GM21447 (cell line): ENCODE measurements around the gene CD3G.
"Not testable (repeated sequence)": the region's sequence is repeated elsewhere in the genome, so short reads cannot be mapped to it uniquely, and the experiment has no call there.

Experiments
- ATAC-seq: cut with Tn5 transposase; IDR thresholded peaks from one replicate; pipeline ENCODE4 v1.9.1; 2021; ENCODE audit not compliant: unreplicated experiment

Gene CD3G

DNA sequence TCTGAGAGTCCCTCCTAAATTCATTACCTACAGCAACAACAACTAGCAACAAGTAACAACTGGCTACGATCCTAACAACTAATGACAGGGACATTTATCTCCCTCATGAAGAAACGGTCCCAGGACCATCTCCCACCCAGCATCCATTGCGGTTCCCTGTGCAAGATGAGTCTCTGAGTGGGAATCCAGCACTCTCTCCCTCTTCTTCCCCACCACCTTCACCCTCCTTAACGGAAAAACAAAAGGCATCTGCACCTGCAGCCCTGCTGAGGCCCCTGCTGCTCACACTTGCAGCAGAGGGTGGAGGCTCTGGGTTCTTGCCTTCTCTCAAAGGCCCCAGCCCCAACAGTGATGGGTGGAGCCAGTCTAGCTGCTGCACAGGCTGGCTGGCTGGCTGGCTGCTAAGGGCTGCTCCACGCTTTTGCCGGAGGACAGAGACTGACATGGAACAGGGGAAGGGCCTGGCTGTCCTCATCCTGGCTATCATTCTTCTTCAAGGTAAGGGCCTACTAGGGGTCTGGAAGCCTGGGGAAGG, at the start of gene CD3G:
CD3G (plus strand) TSS at position 364 of the 535 bp plus-strand sequence; CDS start at position 444, 80 bp downstream.
- ATAC-seq, result no peak

DNA sequence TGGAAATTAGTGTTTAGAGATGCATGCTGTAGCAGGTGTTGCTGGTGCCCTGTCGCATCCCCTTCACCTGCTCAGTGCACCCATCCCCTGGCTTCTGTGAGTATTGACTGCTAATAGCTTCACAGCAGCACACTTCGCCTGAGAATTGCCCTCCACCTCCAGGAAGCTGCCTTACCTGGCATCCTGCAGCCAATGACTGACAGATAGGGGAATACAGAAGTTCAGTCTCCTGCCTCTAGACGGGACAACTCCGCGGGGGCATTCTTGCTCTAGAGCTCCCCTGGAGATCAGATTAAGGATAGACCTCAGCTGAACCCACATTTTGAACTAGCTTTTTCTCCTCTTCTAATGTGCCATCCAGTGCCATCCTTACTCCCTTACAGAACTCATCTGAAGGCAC, 48.9 kb upstream of the CD3G start:
- no peak for ATAC-seq

DNA sequence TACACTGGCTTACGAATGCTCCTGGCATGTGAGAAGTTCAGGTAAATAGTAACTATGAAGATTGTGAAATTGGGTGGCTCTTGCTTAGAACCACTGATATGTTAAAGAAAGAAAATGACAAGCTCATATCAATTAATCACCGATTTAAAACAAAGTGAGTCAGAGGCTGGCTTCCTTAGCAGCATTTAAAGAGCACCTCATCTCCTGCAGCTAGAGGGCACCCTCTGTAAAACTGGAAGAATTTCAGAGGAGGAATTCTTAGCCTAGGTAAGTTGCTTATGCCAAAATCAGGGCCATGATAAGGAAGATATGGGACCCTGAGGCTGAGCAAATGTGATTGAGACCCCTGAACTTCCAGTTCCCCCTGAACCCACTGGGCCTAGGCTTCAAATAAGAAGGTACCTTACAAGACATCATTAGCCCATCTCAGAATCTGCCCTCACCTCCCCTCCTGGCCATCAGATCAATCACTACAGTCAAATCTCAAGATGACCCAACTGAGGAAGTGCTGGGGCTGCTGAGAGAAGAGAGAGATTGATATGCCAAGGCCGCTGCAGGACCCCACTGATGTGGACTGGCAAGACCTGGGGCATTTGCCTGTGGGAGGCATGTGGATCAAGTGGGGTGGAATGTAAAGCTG, 48.2 kb upstream of the CD3G start:
- ATAC-seq, result no peak

DNA sequence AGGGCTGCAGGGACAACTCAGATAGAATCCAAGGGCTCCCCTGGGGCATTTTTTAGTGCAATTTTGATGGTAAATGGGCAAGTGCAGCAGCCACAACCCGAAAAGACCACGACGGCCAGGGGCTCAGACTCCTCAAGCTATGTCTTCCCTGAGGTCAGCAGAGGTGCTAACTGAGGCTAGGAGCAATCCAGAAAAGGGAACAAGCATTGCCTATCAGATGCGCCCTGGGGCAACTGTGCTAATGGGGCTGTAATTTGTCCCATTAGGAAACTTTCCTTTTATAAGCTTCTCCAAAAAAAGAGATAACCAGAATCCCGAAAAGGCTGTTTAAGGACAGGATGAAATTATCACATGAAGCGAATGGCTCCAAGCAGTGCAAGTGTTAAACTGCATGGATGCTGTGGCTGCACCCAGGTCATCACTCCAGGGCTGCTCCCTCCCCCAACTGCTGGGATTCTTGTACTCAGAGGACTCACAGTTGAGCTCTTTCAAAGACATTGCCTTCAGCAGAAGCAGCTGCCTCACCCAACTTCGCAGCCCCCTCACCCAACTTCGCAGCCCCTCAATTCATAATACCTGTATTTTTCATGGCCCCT, 42.4 kb upstream of the CD3G start:
- no peak for ATAC-seq

DNA sequence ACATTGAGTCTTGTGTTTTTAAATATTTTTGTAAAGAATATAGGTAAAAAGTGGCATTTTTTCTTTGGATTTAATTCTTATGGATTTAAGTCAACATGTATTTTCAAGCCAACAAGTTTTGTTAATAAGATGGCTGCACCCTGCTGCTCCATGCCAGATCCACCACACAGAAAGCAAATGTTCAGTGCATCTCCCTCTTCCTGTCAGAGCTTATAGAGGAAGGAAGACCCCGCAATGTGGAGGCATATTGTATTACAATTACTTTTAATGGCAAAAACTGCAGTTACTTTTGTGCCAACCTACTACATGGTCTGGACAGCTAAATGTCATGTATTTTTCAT, 39.9 kb upstream of the CD3G start:
- no peak for ATAC-seq

DNA sequence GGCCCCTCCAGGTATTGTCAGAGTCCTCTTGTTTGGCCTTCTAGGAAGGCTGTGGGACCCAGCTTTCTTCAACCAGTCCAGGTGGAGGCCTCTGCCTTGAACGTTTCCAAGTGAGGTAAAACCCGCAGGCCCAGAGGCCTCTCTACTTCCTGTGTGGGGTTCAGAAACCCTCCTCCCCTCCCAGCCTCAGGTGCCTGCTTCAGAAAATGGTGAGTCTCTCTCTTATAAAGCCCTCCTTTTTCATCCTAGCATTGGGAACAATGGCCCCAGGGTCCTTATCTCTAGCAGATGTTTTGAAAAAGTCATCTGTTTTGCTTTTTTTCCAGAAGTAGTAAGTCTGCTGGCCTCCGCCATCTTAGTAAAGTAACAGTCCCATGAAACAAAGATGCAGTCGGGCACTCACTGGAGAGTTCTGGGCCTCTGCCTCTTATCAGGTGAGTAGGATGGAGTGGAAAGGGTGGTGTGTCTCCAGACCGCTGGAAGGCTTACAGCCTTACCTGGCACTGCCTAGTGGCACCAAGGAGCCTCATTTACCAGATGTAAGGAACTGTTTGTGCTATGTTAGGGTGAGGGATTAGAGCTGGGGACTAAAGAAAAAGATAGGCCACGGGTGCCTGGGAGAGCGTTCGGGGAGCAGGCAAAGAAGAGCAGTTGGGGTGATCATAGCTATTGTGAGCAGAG, 39.4 kb upstream of the CD3G start, which contains the start of gene CD3E:
CD3E (plus strand) TSS at position 163 of the 681 bp plus-strand sequence; CDS start at position 386, 223 bp downstream.
- ATAC-seq, result no peak

DNA sequence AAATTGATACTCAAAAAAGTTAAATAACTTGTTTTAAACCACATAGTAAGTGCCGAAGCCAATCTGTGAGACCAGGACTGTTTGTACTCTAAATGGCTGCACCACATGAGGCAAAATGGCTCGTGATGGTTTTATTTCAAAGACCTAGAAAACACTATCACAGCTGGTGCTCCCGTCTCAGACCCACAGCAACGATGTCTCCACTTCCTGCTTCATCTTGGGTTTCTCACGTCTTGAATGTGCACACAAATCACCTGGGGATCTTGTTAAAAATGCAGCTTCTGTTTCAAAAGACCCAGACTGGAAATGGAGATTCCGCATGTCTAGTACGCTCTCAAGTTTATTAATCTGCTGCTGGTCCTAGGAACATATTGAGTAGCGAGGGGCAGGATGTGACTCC, 38.4 kb upstream of the CD3G start:
- no peak for ATAC-seq

DNA sequence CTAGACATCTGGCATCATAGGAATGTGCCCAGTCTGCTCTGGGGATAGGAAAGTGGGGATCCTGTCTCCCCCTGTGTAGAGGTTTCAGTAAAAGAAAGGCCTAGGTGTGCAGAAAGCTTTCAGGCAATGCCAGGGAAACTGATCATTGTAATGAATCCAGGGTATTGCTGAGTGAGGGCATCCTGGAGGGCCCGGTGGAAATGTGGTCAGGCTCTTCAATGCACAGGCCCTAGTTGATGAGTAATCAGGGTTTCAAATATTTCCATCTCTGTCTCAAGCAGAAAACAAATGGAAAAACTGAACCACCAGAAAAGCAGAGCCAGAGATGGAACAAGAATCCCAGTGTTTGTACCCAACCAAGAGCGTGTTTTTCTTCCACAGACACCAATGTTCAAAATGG, 37.6 kb upstream of the CD3G start:
- no peak for ATAC-seq

DNA sequence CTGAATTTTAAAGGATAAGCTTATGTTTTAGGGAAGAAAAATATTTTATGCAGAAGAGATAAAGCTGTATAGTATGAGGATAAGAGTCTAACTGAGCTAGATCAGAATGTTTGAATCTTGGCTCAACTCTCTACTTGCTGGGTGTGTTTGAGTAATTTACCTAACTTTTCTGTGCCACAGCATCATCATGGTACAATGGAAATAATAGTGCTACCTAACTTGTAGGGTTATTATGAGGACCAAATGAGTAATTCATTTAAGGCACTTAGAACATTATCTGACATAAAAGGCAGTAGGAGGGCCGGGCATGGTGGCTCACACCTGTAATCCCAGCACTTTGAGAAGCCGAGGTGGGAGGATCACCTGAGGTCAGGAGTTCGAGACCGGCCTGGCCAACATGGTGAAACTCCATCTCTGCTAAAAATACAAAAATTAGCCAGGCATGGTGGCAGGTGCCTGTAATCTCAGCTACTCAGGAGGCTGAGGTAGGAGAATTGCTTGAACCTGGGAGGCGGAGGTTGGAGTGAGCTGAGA, 35.1 kb upstream of the CD3G start:
- not testable (repeated sequence) for ATAC-seq

DNA sequence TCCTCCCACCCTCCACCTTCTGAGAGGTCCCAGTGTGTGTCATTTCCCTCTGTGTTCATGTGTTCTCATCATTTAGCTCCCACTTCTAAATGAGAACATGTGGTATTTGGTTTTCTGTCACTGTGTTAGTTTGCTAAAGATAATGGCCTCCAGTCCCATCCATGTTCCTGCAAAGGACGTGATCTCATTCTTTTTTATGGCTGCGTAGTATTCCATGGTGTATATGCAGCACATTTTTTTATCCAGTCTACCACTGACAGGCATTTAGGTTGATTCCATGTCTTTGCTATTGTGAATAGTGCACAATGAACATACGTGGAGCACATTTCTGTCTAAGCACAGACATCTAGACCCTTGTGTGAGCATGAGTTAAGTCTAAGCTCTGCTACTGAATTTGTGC, 33.9 kb upstream of the CD3G start:
- ATAC-seq, result no peak

DNA sequence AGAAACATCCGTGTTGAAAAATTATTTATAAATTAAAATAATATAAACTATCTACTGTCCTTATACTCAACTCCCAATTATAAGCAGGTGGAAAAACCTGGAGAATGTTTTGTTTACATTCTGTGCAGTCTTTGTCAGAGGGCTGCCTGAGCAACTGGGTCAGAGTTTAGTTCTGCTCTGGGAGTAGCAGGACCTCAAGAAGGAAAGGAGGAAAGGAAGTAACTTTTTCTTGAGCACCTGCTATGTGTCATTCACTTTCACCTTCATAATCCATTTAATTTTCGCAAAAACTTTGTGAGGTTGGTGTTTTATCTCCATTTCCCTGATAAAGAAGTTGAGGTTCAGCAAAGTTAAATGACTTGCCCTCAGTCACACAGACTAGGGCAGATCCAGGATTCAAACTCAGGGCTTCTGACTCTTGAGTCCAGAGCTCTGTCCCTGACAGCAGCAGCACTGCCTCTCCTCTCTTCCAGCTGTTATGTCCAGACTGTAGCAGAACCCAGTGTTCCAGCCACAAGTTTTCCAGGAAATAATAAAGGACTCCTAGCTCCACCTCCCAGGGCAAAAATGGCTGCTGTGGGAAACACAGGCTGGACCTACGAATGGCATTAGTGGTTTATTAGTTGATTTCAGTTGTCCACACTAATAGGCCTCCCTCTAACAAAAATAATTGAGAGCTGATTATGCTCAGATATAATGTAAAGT, 33.2 kb upstream of the CD3G start:
- no peak for ATAC-seq

DNA sequence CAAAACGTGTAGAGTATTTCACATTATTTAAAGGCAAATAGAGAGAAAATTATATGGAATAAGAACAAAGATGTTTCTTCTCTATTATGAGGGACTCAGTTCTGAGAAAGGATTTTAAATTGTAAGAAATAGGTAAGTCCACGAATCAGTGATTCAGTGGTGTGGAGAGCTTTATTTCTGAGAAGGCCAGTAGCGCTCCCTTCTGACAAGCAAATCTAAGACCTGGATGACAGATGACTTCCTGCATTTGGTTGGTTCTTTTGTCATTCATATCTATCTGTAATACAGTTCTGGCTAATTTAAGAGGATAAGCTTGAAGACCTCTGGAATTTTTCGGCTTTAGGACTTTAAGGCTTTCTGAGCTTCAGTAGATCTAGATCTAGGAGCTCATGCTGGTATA, 32.6 kb upstream of the CD3G start:
- ATAC-seq, result no peak

DNA sequence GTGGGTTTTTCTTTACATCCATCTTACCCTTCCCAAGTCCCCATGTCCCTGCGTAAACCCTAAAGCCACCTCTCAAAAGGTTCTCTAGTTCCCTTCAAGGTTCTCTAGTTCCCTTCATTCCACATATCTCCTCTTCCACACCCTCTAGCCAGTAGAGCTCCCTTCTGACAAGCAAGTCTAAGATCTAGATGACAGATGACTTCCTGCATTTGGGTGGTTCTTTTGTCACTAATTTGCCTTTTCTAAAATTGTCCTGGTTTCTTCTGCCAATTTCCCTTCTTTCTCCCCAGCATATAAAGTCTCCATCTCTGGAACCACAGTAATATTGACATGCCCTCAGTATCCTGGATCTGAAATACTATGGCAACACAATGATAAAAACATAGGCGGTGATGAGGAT, 31.8 kb upstream of the CD3G start:
- ATAC-seq, result no peak

DNA sequence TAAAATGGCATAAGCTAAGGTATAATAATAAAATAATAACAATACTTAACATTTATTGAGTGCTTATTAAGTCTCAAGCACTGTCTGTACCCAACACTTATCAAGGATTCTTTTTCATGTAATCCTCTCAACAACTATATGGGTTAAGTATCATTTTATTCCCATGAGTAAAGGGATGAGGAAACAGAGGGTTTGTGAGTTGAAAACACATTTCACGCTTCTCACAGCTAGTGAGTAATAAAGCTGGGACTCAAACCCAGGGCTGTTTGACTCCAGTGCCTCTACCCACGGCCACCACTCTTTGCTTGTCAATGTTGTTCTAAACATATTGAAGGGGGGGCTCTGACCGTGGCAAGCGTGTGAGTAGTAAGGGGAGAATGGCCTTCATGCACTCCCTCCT, 30.9 kb upstream of the CD3G start:
- no peak for ATAC-seq

DNA sequence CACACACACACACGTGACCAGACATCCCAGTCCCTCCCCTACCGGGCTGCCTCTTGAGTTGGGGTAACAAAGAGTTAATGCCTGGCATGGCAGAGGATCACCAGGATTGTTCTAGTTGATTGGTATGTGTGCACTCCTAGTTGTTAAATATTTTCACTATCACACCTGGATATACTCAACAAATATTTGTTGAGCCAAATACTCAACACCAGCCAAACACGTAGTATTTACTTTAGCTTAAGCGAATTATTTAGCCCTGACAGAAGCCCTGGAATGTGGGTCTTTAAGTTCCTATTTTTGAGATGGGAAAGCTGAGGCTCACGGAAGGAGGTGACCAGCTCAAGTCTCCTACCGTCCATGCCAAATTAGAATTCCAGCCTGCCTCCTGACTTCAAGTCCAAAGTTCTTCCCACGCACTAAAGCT, 29.1 kb upstream of the CD3G start:
- no peak for ATAC-seq

DNA sequence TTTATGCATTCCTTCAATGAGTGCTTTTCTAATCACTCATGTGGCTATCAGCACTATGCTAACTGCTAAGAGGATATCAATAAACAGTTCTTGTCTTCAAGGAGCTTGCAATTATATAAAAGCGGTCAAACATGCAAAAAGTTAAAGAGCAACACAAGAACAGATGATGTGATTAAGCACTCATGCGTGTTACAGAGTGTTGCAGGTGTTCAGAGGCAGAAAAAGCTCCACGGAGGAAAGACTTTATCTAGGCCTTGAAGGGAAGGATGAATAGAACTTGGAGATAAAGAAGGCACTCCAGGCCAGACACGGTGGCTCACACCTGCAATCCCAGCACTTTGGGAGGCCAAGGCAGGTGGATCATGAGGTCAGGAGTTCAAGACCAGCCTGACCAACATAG, 26.0 kb upstream of the CD3G start:
- ATAC-seq, result no peak

DNA sequence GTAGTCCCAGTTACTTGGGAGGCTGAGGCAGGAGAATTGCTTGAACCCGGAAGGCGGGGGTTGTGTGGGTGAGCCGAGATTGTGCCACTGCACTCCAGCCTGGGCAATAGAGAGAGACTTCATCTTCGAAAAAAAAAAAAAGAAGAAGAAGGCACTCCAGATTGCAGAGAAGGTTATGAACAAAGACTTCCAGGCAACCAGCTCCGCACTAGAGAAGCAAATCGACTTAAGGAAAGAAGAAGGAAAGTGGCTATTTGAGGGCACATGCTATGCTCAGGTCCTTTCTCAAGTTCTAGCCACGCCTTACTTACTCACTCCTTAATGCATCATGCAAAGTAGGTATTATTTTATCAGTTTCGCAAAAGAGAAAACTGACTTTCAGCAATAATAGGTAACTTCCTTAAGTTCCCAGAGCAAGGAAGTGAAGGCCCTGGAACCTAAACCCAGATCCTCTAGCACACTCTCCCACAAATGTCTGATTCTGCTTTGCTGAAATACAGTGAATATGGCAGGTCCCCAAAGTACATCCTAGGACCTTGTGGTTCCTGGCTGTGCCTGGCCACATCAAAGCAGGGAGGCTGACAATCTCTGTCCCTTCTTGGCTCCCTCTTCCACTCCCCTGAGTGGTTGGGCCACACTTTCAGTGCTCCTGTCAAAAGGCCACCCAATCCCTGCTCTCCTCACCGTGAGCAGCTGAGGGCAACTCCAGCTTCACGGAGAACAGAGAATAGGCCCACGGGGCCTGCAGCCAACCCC, 25.4 kb upstream of the CD3G start:
- ATAC-seq, result no peak

DNA sequence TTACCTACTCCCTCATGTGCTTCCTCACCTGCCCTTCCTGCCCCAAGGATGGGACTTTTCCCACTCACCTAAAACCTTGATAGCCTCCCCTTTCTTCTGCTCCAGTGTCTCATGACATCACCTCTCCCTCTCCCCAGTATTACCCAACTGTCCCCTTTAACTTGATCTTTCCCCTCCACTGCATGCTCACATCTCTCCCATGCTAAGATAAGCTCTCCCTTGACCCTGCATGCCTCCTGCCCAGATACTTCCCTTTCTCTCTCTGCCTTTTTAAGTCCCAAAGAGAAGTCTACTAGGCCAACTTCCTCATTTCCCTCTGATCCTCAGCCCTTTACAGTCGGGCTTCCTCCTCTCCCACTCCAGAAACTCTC, 24.8 kb upstream of the CD3G start:
- no peak for ATAC-seq

DNA sequence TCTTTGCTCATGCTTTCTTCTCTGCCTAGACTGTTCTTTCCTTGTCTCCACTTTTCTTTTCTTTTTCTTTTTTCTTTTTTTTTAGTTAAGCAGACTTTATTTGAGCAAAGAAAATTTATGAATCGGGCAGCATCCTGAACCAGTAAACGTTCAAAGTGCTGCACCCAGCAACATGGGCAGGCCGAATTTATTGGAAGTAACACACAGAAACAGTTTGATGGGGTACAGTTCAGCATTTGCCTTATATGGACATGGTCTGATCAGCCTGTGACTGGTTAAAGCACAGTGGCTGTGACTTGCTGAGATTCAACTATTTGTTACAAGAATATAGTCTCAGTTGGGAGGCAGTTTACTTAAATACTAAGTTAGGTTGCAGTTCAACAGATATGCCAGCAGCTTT, 23.6 kb upstream of the CD3G start:
- no peak for ATAC-seq

DNA sequence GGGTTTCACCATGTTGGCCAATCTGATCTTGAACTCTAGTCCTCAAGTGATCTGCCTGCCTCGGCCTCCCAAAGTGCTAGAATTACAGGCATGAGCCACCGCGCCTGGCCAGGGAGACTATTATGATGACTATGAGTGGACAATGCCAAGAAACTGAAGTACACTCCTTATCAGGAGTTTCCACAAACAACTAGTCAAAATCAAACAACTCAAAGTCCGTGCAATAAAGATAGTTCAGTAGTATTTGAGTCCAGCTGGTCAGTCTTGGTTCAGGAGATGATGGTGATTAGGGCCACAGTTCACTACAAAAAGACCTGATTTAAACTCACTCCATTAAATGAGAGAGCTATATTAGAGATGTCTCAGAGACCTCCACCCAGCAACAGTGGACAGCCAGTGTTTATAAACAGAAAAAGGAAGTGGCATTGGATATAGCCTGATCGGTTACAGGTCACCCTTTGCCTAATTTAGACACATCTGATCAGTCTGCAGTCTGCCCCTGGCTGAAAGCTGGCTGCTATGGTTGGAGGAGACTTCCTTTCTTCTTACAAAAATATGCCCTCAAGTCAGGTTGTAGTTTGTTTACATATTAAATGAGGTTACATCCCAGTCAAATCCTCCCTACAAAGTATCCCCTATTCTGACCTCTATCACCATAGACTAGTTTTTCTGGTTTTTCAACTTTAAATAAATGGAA, 22.6 kb upstream of the CD3G start:
- no peak for ATAC-seq
